IMR-90 (cell line): ENCODE measurements around the gene BSND. TPM values are rescaled to one million over a fixed set of nuclear protein-coding genes. Genes with fewer than 3 reads are reported as not detected.

ENCODE experiments used
- ATAC-seq: fragments of 200-7000 bp; cut with Tn5 transposase; 2 replicates; pipeline ENCODE4 v1.9.1; 2020; ENCODE audit warnings: low read depth, mild to moderate bottlenecking, moderate library complexity
- BruUV-seq: library from RNA; stranded (reverse); fragments of 400-500 nt; replicated peaks from 2 replicates; lab custom pipeline; 2021; lab: Mats Ljungman, UMichigan
- CTCF ChIA-PET: fragments of 300-600 bp; formaldehyde crosslinking; extraction: SDS; loops from one replicate; lab custom pipeline; 2021; ENCODE audit warnings: antibody characterized with exemption; lab: Yijun Ruan, JAX
- POLR2A ChIA-PET: fragments of 300-600 bp; sonication (Branson Sonifier 250); formaldehyde crosslinking; loops from one replicate; lab custom pipeline; 2022; ENCODE audit warnings: antibody characterized with exemption; ENCODE audit not compliant: unreplicated experiment; lab: Charles Lee
- DNase-seq: peaks from one replicate; pipeline ENCODE4 v3.0.0; 2013
- H2AFZ ChIP-seq: replicated peaks from 2 replicates; pipeline ENCODE3; 2013; ENCODE audit warnings: low read length, mild to moderate bottlenecking; ENCODE audit not compliant: poor library complexity
- H2AK5ac ChIP-seq: 2 replicates; pipeline ENCODE4 v1.6.1; 2013; ENCODE audit warnings: low read depth, low read length, inconsistent platforms
- H2AK9ac ChIP-seq: replicated peaks from 2 replicates; pipeline ENCODE3; 2013; ENCODE audit warnings: mild to moderate bottlenecking, low read depth, low read length, moderate library complexity; ENCODE audit not compliant: poor library complexity
- H2BK120ac ChIP-seq: 2 replicates; pipeline ENCODE4 v1.6.1; 2013; ENCODE audit warnings: low read depth, low read length, inconsistent platforms
- H2BK15ac ChIP-seq: 3 replicates; pipeline ENCODE4 v1.6.1; 2013; ENCODE audit warnings: low read depth, low read length, inconsistent platforms
- H2BK20ac ChIP-seq: 2 replicates; pipeline ENCODE4 v1.6.1; 2013; ENCODE audit warnings: low read depth, mild to moderate bottlenecking, inconsistent platforms, low read length, moderate library complexity
- H2BK5ac ChIP-seq: 2 replicates; pipeline ENCODE4 v1.6.1; 2013; ENCODE audit warnings: mild to moderate bottlenecking, low read depth, low read length, inconsistent platforms; ENCODE audit not compliant: poor library complexity, severe bottlenecking
- H3K14ac ChIP-seq: replicated peaks from 2 replicates; pipeline ENCODE4 v1.6.1; 2013; ENCODE audit warnings: low read depth, low read length, inconsistent platforms
- H3K18ac ChIP-seq: 2 replicates; pipeline ENCODE4 v1.6.1; 2013; ENCODE audit warnings: low read depth, low read length, control low read depth
- H3K23ac ChIP-seq: 2 replicates; pipeline ENCODE4 v1.6.1; 2013; ENCODE audit warnings: low read depth, low read length, inconsistent platforms
- H3K27ac ChIP-seq: 2 replicates; pipeline ENCODE4 v1.5.1; 2013; ENCODE audit warnings: mild to moderate bottlenecking, control low read depth, low read length; ENCODE audit not compliant: insufficient read depth
- H3K27me3 ChIP-seq: 2 replicates; pipeline ENCODE4 v1.6.1; 2013; ENCODE audit warnings: low read length; ENCODE audit not compliant: control insufficient read depth, insufficient read depth
- H3K36me3 ChIP-seq: 2 replicates; pipeline ENCODE4 v1.6.1; 2013; ENCODE audit warnings: low read length, mixed read lengths; ENCODE audit not compliant: control insufficient read depth, insufficient read depth
- H3K4ac ChIP-seq: 2 replicates; pipeline ENCODE4 v1.6.1; 2013; ENCODE audit warnings: low read depth, low read length, inconsistent platforms
- H3K4me1 ChIP-seq: 2 replicates; pipeline ENCODE4 v1.6.1; 2013; ENCODE audit warnings: low read length, mixed read lengths; ENCODE audit not compliant: control insufficient read depth, insufficient read depth
- H3K4me2 ChIP-seq: 2 replicates; pipeline ENCODE4 v1.6.1; 2013; ENCODE audit warnings: low read depth, mild to moderate bottlenecking, control low read depth, low read length, moderate library complexity
- H3K4me3 ChIP-seq: 2 replicates; pipeline ENCODE4 v1.5.1; 2013; ENCODE audit warnings: low read depth, mild to moderate bottlenecking, control low read depth, low read length, moderate library complexity; ENCODE audit not compliant: insufficient read depth
- H3K56ac ChIP-seq: 2 replicates; pipeline ENCODE4 v1.6.1; 2013; ENCODE audit warnings: low read length, inconsistent platforms; ENCODE audit not compliant: insufficient read depth; ENCODE audit errors: extremely low read depth
- H3K79me1 ChIP-seq, 2 experiments: 2 replicates each; pipeline ENCODE4 v1.6.1; 2013; ENCODE audit warnings: low read length in 2 of 2, inconsistent platforms in 1 of 2, low read depth in 1 of 2
- H3K9ac ChIP-seq: 2 replicates; pipeline ENCODE4 v1.6.1; 2013; ENCODE audit warnings: low read depth, low read length, control low read depth
- H3K9me1 ChIP-seq: 2 replicates; pipeline ENCODE4 v1.6.1; 2013; ENCODE audit warnings: low read length, inconsistent platforms; ENCODE audit not compliant: insufficient read depth
- H3K9me3 ChIP-seq: 2 replicates; pipeline ENCODE4 v1.6.1; 2013; ENCODE audit warnings: low read length; ENCODE audit not compliant: control insufficient read depth, insufficient read depth
- H4K20me1 ChIP-seq: 2 replicates; pipeline ENCODE4 v1.6.1; 2013; ENCODE audit warnings: low read length, inconsistent platforms; ENCODE audit not compliant: insufficient read depth
- H4K5ac ChIP-seq: 2 replicates; pipeline ENCODE4 v1.6.1; 2013; ENCODE audit warnings: mild to moderate bottlenecking, low read depth, low read length, control low read depth
- H4K8ac ChIP-seq, 2 experiments: 2 replicates each; pipeline ENCODE4 v1.6.1; 2013; ENCODE audit warnings: low read depth in 2 of 2, low read length in 2 of 2, control low read depth in 1 of 2, inconsistent platforms in 1 of 2
- H4K91ac ChIP-seq: 2 replicates; pipeline ENCODE4 v1.6.1; 2013; ENCODE audit warnings: low read depth, low read length, inconsistent platforms; ENCODE audit not compliant: insufficient read depth
- CTCF ChIP-seq: conservative IDR thresholded peaks from 2 replicates; pipeline ENCODE4 v1.5.1; 2012; ENCODE audit warnings: mild to moderate bottlenecking, low read depth, low read length, improper control_type of control experiment
- MAFK ChIP-seq: IDR thresholded peaks from 2 replicates; pipeline ENCODE4 v1.6.1; 2012; ENCODE audit warnings: low read depth, low read length, improper control_type of control experiment
- RCOR1 ChIP-seq: IDR thresholded peaks from 2 replicates; pipeline ENCODE4 v1.6.1; 2012; ENCODE audit warnings: mild to moderate bottlenecking, low read length, improper control_type of control experiment; ENCODE audit not compliant: insufficient replicate concordance
- WGBS, 2 experiments: methylation state at CpG; one replicate each; pipeline versions ENCODE4 v1.1.5 to v1.1.7; 2013; ENCODE audit warnings: missing lambda C conversion rate in 2 of 2; ENCODE audit not compliant: insufficient read length in 1 of 2; ENCODE audit errors: extremely low coverage in 2 of 2; 5-methylcytosine and 5-hydroxymethylcytosine counted together
- dilution Hi-C: fragments of 300-500 bp; cut with HindIII; formaldehyde crosslinking; loops from one replicate; pipeline ENCODE4 v1.14.3; 2018; ENCODE audit warnings: low sequenced_read_pairs; ENCODE audit not compliant: unreplicated experiment
- in situ Hi-C: fragments of 300-500 bp; cut with MboI; formaldehyde crosslinking; loops from 3 replicates; pipeline ENCODE4 v1.14.3; 2019; ENCODE audit warnings: low sequenced_read_pairs, inconsistent platforms, mixed read lengths
- intact Hi-C: fragments of 100-400 bp; cut with micrococcal nuclease; formaldehyde crosslinking; loops from 2 replicates; pipeline ENCODE4 v1.10.0; 2022
- polyA plus RNA-seq, 3 experiments: library from polyadenylated mRNA; depleted of rRNA; stranded (reverse); fragments of >200 nt; gene quantifications; 2 replicates each; pipeline ENCODE4 v1.2.3, GENCODE V29; 2012; ENCODE audit warnings: low replicate concordance in 1 of 3
- total RNA-seq: library from RNA; depleted of rRNA; stranded (reverse); fragments of >200 nt; gene quantifications from 2 replicates; pipeline ENCODE4 v1.2.3, GENCODE V29; 2012

BSND gene
- total and polyA plus RNA-seq, 2 of the 4 experiments (the other 2 are of a cell fraction): not detected

GRCh38 chr1:55049271-55049913, 50.7 kb downstream of the BSND start:
- BruUV-seq: no TSS peak
- no peak overlapping the region for H3K14ac ChIP-seq
- H3K4ac ChIP-seq: no peak overlapping the region
- no peaks in the 10 kb centered on the region for H3K36me3 ChIP-seq
- no peak overlapping the region for H3K18ac ChIP-seq
- intact Hi-C loops (no loop called here), in situ Hi-C loops (no loop called here), dilution Hi-C loops (no loop called here)
- TF ChIP-seq MAFK (no peak), RCOR1 (no peak), CTCF (no peak)
- 70% methylated on average over 5 of the region's 9 CpGs; no CpG with 5 or more reads in 1 of the 2 experiments for WGBS, 2 experiments
- no peak overlapping the region for H3K4me2 ChIP-seq
- H3K4me3 ChIP-seq: no peak overlapping the region
- H3K9ac ChIP-seq: no peak overlapping the region
- no peak overlapping the region for H2BK20ac ChIP-seq
- H2AK5ac ChIP-seq: no peak overlapping the region
- no peak overlapping the region for H2BK120ac ChIP-seq
- no peak overlapping the region for H4K8ac ChIP-seq
- H3K56ac ChIP-seq: no peak overlapping the region
- CTCF ChIA-PET: no interaction called here
- H3K79me1 ChIP-seq: no peaks in the 10 kb centered on the region
- no peaks in the 10 kb centered on the region for H3K9me1 ChIP-seq
- peaks cover 43% of the 10 kb centered on the region for H3K27me3 ChIP-seq
- no peak overlapping the region for H4K91ac ChIP-seq
- no peaks in the 10 kb centered on the region for H3K4me1 ChIP-seq
- POLR2A ChIA-PET: no interaction called here
- H4K5ac ChIP-seq: no peak overlapping the region
- H3K27ac ChIP-seq: no peak overlapping the region
- no peak overlapping the region for H2AK9ac ChIP-seq
- no peak for DNase-seq
- no peak overlapping the region for H3K23ac ChIP-seq
- no peak overlapping the region for H2AFZ ChIP-seq
- H4K20me1 ChIP-seq: no peaks in the 10 kb centered on the region
- no peaks in the 10 kb centered on the region for H3K9me3 ChIP-seq
- H2BK5ac ChIP-seq: no peak overlapping the region
- H2BK15ac ChIP-seq: no peak overlapping the region
- no peak for ATAC-seq
